ENCODE data around the gene DOK5.

Gene DOK5

DNA sequence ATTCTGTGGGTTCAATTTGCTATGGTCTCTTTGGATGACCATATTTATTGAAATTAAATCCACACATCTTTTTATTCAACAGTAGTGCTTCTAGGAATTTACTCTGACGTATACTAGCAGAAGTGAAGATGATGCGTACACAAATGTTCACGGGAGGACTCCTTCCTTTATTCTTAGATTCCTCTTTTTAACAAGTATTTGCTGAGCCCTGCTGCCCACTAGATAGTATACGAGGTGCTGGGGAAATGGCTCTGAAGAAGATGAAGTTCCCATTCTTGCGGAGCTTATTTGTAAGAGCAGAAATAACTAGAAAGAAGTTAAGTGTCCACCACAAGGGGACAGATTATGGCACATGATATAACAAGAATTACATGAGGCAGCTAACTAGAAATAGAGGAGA lies 145.2 kb downstream of the DOK5 start:
- no peaks in the 10 kb centered on the region for H3K9me3 ChIP-seq (ENCODE audit: control insufficient read depth, low read length)

DNA sequence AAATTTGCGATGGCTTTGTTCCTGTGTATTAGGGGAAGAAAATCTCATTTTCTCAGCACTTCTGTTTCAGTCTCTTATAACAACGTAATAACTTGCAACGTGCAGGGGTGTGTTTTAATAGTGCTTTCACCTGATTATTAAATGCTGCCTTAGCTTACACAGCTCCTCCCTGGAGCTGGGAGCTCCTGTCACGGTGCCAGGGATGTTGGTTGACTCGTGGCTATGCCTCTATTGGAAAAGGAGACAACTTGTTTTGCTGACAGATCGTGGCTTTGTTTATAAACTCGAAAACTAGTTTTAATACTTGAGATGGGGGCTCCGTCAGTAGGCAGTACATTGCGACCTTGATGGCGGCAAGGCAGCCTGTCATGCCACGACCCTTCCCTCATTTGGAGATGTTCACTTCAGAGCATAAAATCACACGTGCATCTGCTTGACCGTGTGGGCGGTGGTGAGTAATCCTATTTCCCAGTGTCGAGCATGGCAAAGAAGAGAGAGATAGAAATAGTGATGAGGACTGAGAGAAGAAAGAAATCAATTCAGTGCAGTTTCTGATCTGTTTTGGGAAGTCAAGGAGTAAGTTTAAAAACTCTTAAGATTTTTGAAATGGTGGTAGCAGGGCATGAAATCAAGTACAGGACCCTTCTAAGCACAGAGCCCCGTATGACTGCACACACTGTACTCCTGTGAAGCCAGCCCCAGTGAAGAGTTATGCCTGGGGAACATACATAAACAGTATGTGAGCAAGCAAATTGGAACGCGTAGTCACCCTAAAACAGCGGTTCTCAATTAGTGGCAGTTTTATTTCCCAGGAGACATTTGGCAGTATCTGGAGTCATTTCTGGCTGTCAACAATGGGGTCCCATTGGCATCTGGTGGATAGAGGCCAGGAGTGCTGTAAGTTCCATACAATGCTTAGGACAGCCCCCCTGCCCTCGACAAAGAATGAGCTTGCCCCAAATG lies 147.2 kb downstream of the DOK5 start:
- no peak overlapping the region for H3K4me3 ChIP-seq (ENCODE audit: low read length)
- no peaks in the 10 kb centered on the region for H3K36me3 ChIP-seq (ENCODE audit: control insufficient read depth, insufficient read depth, low read length, severe bottlenecking)
- no peak overlapping the region for H3K9ac ChIP-seq (ENCODE audit: low read length)
- DNase-seq (ENCODE audit: low read depth) = peak; percentile 72
- H3K27me3 ChIP-seq (replicated peaks; ENCODE audit: control insufficient read depth, insufficient read depth, low read length) = no peaks in the 10 kb centered on the region
- no peaks in the 10 kb centered on the region for H3K9me3 ChIP-seq (ENCODE audit: control insufficient read depth, low read length)
- H3K4me1 ChIP-seq (ENCODE audit: control insufficient read depth, insufficient read depth, low read length) = peaks cover 9% of the 10 kb centered on the region

More for the DNA sequence above, 145.2 kb downstream of the DOK5 start:
- DNase-seq (ENCODE audit: low read depth) = no peak
- Histone ChIP-seq H3K4me3 (ENCODE audit: low read length) (no peak overlapping the region), H3K4me1 (ENCODE audit: control insufficient read depth, insufficient read depth, low read length) (peaks cover 9% of the 10 kb centered on the region), H3K9ac (ENCODE audit: low read length) (no peak overlapping the region), H3K27me3 (replicated peaks; ENCODE audit: control insufficient read depth, insufficient read depth, low read length) (no peaks in the 10 kb centered on the region), H3K36me3 (ENCODE audit: control insufficient read depth, insufficient read depth, low read length, severe bottlenecking) (no peaks in the 10 kb centered on the region)

DNA sequence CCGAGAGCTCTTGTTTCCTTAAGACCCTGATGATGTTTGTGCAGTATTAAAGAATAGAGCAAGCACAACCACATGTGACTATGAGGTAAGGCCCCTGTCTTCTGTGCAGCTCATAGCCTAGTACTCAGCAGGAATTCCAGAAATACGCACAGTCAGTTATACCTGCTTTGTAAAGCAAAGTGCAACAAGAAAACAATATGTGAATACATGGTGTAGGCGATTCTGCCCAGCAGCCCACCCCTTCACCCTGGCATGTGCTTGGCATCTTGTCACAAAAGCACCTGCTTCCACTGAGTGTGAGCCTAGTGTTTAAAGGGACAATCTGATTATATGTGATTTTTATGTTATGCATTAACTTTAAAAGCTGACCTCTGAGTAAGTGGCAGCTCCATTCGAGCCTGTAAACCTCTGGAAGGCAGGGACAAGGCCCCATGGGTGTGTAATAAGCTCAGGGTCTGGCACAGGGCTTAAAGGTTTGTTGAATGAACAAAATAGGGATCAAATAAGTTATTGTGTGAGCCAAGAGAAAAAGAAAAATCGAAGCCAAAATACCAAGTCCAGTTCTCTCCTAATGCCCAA lies 148.7 kb downstream of the DOK5 start:
- no peak overlapping the region for H3K4me3 ChIP-seq (ENCODE audit: low read length)
- H3K4me1 ChIP-seq (ENCODE audit: control insufficient read depth, insufficient read depth, low read length) = peaks cover 9% of the 10 kb centered on the region
- no peaks in the 10 kb centered on the region for H3K9me3 ChIP-seq (ENCODE audit: control insufficient read depth, low read length)
- no peaks in the 10 kb centered on the region for H3K36me3 ChIP-seq (ENCODE audit: control insufficient read depth, insufficient read depth, low read length, severe bottlenecking)
- DNase-seq (ENCODE audit: low read depth) = no peak
- H3K27me3 ChIP-seq (replicated peaks; ENCODE audit: control insufficient read depth, insufficient read depth, low read length) = no peaks in the 10 kb centered on the region
- H3K9ac ChIP-seq (ENCODE audit: low read length) = no peak overlapping the region

DNA sequence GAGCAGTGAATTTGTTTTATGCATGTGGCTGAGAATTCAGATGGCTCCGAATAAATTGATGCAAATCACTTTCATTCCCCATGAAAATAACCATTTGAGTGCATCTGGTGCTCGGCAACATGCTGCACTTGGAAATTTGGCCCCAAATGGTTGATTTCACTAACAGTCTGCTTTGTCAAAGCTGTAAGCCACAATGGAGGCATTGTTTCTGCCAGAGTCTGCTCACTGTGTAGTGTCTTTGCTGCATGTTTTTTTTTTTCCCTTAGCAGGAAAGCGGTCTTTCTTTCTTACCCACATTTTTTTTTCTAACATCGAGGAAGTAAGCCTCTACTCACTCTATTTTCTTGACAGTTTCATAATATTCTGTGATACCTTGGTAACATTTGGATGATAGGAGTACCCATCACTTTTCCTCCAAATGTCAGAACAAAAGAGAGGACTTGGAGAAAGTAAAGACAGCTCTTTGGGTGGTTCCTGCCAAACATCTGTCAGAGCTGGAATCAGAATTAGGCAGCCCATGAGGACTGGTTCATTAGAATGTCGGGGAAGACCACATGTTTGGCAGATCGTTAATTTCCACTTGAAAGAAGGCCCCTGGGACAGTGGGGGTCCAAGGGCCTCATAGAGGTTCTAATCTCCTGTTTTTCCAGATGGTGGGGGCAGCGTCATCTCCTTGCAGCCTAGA lies 149.5 kb downstream of the DOK5 start:
- DNase-seq (ENCODE audit: low read depth) = no peak
- Histone ChIP-seq H3K9ac (ENCODE audit: low read length) (no peak overlapping the region), H3K4me3 (ENCODE audit: low read length) (no peak overlapping the region), H3K27me3 (replicated peaks; ENCODE audit: control insufficient read depth, insufficient read depth, low read length) (no peaks in the 10 kb centered on the region), H3K4me1 (ENCODE audit: control insufficient read depth, insufficient read depth, low read length) (peaks cover 6% of the 10 kb centered on the region), H3K9me3 (ENCODE audit: control insufficient read depth, low read length) (no peaks in the 10 kb centered on the region), H3K36me3 (ENCODE audit: control insufficient read depth, insufficient read depth, low read length, severe bottlenecking) (no peaks in the 10 kb centered on the region)

GRCh38 chr20:54625497-54625896 lies 150.1 kb downstream of the DOK5 start:
- no peaks in the 10 kb centered on the region for H3K9me3 ChIP-seq (ENCODE audit: control insufficient read depth, low read length)
- no peak for DNase-seq (ENCODE audit: low read depth)
- no peak overlapping the region for H3K9ac ChIP-seq (ENCODE audit: low read length)
- H3K36me3 ChIP-seq (ENCODE audit: control insufficient read depth, insufficient read depth, low read length, severe bottlenecking) = no peaks in the 10 kb centered on the region
- peaks cover 6% of the 10 kb centered on the region for H3K4me1 ChIP-seq (ENCODE audit: control insufficient read depth, insufficient read depth, low read length)
- no peak overlapping the region for H3K4me3 ChIP-seq (ENCODE audit: low read length)
- H3K27me3 ChIP-seq (replicated peaks; ENCODE audit: control insufficient read depth, insufficient read depth, low read length) = no peaks in the 10 kb centered on the region

DNA sequence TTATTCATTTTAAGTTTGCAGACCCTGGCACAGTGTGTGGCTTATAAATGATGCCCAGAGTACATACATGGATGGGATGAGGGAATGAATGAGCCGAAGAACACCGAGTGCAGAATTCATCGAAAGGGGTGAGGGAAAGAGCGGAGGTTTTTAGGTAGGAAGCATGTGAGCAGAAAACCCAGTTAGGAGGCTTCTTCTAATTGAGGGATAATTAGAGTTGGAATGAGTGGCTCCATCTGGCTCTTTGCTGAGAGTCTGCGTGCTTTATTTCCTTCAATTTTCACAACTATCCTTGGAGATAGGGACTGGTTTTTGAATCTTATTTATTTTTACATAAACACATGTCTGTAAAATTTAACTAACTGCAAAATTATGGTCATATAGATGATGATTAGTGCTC lies 150.7 kb downstream of the DOK5 start:
- Histone ChIP-seq H3K9me3 (ENCODE audit: control insufficient read depth, low read length) (no peaks in the 10 kb centered on the region), H3K4me1 (ENCODE audit: control insufficient read depth, insufficient read depth, low read length) (peaks cover 6% of the 10 kb centered on the region), H3K36me3 (ENCODE audit: control insufficient read depth, insufficient read depth, low read length, severe bottlenecking) (no peaks in the 10 kb centered on the region), H3K27me3 (replicated peaks; ENCODE audit: control insufficient read depth, insufficient read depth, low read length) (no peaks in the 10 kb centered on the region), H3K4me3 (ENCODE audit: low read length) (no peak overlapping the region), H3K9ac (ENCODE audit: low read length) (no peak overlapping the region)
- no peak for DNase-seq (ENCODE audit: low read depth)

DNA sequence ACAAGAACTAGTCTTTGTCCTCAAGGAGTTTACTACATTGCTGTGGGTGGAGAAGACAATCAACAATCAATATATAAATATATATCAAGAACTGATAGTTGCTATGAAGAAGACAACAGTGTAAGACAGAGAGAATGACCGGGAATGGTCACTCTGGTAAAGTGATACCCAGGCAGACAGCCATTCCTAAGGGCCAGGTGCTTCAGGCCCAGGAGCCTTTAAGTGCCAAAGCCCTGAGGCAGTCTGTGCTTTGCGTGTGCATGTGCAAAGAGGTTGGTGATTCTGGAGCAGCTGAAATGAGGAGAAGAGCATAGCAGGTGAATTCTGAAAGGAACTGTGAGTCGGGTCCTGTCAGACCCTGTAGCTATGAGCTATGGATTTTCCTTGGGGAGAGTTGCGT lies 154.2 kb downstream of the DOK5 start:
- no peaks in the 10 kb centered on the region for H3K27me3 ChIP-seq (replicated peaks; ENCODE audit: control insufficient read depth, insufficient read depth, low read length)
- no peak overlapping the region for H3K4me3 ChIP-seq (ENCODE audit: low read length)
- no peak for DNase-seq (ENCODE audit: low read depth)
- no peak overlapping the region for H3K9ac ChIP-seq (ENCODE audit: low read length)
- H3K36me3 ChIP-seq (ENCODE audit: control insufficient read depth, insufficient read depth, low read length, severe bottlenecking) = no peaks in the 10 kb centered on the region
- H3K4me1 ChIP-seq (ENCODE audit: control insufficient read depth, insufficient read depth, low read length) = no peaks in the 10 kb centered on the region
- no peaks in the 10 kb centered on the region for H3K9me3 ChIP-seq (ENCODE audit: control insufficient read depth, low read length)

DNA sequence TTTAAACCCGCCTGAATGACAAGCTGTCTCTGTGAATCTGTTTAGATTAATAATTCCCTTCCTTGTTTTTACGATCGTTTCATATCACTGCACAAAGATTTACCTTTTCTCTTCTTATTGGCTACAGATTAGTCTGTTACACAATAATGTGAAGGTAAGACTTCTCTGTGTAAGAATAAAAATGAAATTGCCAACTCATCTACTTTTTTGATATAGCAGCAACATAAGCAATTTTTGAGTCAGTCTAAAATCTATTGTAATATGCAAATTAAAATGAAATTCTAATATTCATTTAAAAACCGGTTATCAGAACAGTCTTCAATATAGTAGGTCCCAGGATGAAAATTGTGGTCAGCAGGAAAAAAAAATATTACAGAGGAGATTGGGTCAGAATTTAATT lies 155.2 kb downstream of the DOK5 start:
- H3K27me3 ChIP-seq (replicated peaks; ENCODE audit: control insufficient read depth, insufficient read depth, low read length) = no peaks in the 10 kb centered on the region
- no peak overlapping the region for H3K9ac ChIP-seq (ENCODE audit: low read length)
- DNase-seq (ENCODE audit: low read depth) = no peak
- H3K9me3 ChIP-seq (ENCODE audit: control insufficient read depth, low read length) = no peaks in the 10 kb centered on the region
- H3K4me3 ChIP-seq (ENCODE audit: low read length) = no peak overlapping the region
- no peaks in the 10 kb centered on the region for H3K4me1 ChIP-seq (ENCODE audit: control insufficient read depth, insufficient read depth, low read length)
- H3K36me3 ChIP-seq (ENCODE audit: control insufficient read depth, insufficient read depth, low read length, severe bottlenecking) = no peaks in the 10 kb centered on the region

- H3K9me3 ChIP-seq (ENCODE audit: control insufficient read depth, low read length) = no peaks in the 10 kb centered on the region
- H3K36me3 ChIP-seq (ENCODE audit: control insufficient read depth, insufficient read depth, low read length, severe bottlenecking) = no peaks in the 10 kb centered on the region
- H3K9ac ChIP-seq (ENCODE audit: low read length) = no peak overlapping the region
These were observed 155.7 kb downstream of the DOK5 start for GRCh38 chr20:54631059-54631458.

GRCh38 chr20:54633374-54634355 lies 158.3 kb downstream of the DOK5 start:
- no peaks in the 10 kb centered on the region for H3K4me1 ChIP-seq (ENCODE audit: control insufficient read depth, insufficient read depth, low read length)

More at GRCh38 chr20:54631059-54631458, 155.7 kb downstream of the DOK5 start:
- no peak for DNase-seq (ENCODE audit: low read depth)
- Histone ChIP-seq H3K4me1 (ENCODE audit: control insufficient read depth, insufficient read depth, low read length) (no peaks in the 10 kb centered on the region), H3K4me3 (ENCODE audit: low read length) (no peak overlapping the region), H3K27me3 (replicated peaks; ENCODE audit: control insufficient read depth, insufficient read depth, low read length) (no peaks in the 10 kb centered on the region)

More at GRCh38 chr20:54633374-54634355, 158.3 kb downstream of the DOK5 start:
- no peaks in the 10 kb centered on the region for H3K36me3 ChIP-seq (ENCODE audit: control insufficient read depth, insufficient read depth, low read length, severe bottlenecking)
- H3K9me3 ChIP-seq (ENCODE audit: control insufficient read depth, low read length) = no peaks in the 10 kb centered on the region
- no peak overlapping the region for H3K9ac ChIP-seq (ENCODE audit: low read length)
- no peak for DNase-seq (ENCODE audit: low read depth)
- H3K27me3 ChIP-seq (replicated peaks; ENCODE audit: control insufficient read depth, insufficient read depth, low read length) = no peaks in the 10 kb centered on the region
- no peak overlapping the region for H3K4me3 ChIP-seq (ENCODE audit: low read length)
